HG03378 (cell line): ENCODE measurements around the gene PHYKPL.
"Not testable (repeated sequence)": the region's sequence is repeated elsewhere in the genome, so short reads cannot be mapped to it uniquely, and the experiment has no call there.

Experiments used
- ATAC-seq: cut with Tn5 transposase; IDR thresholded peaks from one replicate; pipeline ENCODE4 v1.9.1; 2021; ENCODE audit warnings: mild to moderate bottlenecking, moderate library complexity; ENCODE audit not compliant: unreplicated experiment

Gene PHYKPL

DNA sequence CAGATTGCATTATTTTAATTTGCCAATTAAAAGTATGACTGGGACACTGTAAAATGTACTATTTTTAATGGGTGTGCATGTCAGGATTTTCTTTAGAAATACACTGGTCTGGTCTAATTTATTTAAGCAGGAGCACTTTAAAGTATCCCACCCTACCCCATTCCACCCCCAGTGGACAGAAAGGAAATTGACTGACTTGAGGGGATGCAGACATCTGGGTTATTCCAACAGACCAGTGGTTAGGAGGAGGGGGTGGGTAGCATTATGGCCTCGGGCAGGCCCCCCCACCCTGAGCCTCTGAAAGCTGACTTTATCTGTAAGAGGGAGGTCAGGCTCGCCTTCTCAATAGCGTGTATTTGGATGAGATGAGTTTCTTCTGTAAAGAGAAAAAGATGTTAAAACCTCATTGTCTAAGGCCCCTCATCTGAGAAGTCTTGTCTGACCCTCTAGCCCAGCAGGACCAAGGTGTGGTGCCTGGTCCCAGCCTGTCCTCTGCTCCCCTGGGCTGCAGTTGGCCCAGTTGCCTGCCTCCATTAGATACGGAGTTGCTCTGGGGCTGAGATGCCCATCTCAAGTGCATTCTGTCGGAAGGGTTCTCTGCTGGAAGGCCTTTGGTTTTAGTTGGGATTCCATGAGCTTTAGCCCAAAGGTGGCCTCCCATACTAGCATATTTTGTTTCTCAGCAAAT is 23.9 kb downstream of the PHYKPL start:
- no peak for ATAC-seq

DNA sequence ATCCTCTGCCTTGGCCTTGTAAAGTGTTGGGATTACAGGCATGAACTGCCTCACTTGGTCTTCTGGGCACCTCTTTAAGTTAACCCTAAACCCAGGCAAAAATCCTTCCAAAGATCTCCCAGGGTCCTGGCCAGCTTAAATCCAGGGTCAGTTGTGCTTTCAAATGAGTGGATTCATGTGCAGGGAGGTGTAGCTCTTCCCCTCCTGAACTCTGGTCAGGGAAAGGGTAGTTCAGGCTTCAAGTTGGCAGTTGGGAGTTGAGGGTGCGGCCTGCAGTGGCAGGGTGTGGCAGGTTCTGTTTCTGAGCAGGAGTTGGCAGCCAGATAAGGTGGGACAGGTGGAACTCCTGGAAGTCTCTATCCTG is 24.7 kb downstream of the PHYKPL start:
- ATAC-seq, result no peak

DNA sequence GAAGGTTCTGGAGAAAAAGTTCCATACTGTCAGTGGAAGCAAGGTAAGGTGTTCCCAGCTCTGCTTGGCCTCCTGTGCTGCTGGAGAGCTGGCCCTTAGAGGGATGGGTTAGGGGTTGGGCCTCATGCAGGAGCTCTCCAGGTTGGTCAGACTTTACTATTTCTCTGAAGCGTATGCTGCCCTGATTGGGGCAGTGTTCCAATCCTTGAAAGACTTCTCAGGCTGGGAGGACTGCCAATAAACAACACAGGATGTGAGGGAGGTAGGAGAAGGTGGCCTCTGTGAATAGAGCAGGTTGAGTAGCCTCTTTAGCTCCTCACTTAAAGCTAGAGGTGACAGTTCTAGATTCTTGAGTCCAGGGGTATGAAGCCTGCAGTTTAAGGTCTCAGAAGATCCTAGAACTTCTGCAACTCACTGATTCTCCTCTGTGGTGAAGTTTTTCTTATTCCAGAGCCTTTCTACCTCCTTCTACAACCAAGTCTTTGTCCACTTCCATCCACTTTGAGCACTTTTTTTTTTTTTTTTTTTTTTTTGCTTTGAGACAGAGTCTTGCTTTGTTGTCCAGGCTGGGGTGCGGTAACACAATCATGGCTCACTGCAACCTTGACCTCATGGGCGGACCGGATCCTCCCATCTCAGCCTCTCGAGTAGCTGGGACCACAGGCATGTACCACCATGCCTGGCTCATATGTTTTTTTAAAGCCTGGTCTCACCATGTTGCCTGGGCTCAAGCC is 25.3 kb downstream of the PHYKPL start:
- ATAC-seq, result no peak

DNA sequence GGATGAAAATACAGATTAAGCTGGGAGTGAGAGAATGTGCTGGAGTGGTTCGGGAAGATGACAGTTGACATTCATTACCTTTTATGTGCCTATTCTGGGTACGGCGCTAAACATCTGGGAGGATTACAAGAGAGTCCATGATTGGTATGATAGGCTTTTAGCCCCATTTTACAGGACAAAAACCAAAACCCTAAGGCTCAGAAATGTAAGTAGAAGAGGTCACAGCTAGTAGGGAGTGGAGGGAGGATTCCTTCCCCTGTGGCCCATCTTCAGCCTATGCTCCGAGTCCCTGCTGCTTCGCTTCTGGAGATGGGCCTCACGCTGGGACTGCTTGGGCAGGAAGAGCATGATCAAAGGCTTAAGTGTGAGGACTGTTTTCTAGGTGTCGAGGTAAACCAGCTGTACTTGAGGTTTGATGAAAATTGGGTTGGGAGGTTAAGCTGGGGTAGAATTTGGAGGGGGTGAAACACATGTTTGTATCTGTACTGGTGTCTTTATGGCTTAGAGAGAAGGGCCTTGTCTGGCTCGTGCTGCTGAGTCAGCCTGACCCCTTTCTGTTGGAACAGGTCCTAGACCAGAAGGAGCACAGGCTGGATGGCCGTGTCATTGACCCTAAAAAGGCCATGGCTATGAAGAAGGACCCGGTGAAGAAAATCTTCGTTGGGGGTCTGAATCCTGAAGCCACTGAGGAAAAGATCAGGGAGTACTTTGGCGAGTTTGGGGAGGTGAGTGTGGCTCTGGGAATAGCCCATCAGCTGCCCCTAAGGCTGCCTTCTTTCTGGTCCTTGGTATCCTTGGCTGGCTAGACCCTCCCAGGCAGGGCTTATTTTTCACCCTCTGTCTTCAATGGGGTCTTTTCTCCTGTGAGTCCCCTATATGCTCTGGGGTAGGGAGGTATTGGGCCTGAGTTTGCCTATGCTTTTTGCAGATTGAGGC is 26.2 kb downstream of the PHYKPL start:
- no peak for ATAC-seq

DNA sequence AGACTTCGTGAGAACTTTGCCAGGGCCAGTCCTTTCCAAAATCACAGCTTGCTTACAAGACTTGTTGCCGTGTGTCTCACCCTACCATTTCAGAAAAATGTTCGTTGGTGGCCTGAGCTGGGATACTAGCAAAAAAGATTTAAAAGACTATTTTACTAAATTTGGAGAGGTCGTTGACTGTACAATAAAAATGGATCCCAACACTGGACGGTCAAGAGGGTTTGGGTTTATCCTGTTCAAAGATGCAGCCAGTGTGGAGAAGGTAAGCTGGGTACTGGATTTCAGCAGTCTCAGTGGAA is 26.9 kb downstream of the PHYKPL start:
- no peak for ATAC-seq

DNA sequence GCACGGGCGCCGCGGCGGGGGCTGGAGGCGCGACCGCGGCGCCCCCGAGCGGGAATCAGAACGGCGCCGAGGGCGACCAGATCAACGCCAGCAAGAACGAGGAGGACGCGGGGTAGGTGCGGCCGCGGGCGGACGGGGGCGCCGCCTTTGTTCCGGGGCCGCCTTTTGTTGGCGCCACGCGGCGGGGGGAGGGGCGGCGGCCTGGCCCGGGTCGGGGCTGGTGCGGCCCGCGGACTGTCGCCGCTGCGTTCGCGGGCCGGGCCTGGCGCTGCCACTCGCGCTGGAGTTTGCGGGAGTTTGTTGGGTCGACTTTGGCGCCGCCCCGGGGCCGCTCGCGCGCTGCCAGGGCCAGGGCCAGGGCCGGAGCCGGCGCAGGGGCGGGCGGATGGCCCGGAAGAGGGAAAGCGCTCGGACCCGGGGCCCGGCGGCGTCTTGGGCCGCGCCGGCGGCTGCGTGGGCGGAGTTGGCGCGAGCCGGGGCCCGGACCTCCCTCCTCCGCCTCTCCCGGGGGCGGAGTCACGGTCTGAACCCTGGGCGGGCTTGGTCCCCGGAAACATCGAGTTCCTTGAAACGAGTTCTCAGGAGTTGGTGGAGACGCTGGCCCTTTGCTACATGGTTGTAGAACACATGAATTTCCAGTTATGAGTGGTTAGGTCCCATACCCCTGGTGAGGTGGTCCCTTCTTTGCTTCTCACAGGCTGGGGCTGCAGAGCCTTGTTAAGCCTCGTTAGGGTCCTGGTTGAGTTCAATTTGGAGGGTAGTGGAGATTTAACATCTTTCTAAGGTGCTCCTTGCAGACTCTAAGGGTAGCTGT is 27.5 kb downstream of the PHYKPL start:
- ATAC-seq, result peak; percentile 34

DNA sequence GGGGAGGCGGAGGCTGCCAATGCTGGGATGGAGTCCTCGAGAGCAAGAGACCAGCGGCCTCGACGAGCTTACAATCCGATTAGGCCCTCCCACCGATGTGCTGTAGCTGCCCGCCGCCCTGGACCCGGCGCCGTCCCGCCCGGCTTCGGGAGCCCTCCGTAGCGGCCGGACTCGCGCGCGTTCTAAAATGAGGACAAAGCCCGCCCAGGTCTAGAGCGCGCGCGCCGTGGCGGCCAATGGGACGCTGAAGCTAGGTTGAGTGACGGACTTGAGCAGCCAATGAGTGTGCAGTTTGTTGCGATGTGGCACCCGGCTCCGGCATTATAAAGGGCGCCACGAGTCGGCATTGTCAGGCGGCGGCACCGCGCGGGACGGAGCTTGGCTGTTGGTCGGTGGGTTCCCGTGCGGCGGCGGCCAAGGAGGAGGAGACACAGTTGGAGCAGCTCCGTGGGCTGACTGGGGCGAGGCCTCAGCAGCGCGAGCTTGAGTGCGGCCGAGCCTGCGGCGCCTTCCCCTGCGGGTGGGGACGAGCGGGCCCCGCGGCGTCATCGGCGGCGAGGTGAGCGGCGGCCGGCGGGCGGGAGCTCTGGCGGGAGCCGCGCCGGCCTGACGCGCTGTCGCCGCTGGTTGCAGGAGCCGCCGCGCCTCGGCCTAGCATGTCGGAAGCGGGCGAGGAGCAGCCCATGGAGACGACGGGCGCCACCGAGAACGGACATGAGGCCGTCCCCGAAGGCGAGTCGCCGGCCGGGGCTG is 28.2 kb downstream of the PHYKPL start, which contains the start of gene HNRNPAB:
Gene HNRNPAB (plus strand): TSS at position 352 of the 753 bp plus-strand sequence. CDS start 305 bp downstream, at position 657.
- peak; percentile 81 for ATAC-seq

DNA sequence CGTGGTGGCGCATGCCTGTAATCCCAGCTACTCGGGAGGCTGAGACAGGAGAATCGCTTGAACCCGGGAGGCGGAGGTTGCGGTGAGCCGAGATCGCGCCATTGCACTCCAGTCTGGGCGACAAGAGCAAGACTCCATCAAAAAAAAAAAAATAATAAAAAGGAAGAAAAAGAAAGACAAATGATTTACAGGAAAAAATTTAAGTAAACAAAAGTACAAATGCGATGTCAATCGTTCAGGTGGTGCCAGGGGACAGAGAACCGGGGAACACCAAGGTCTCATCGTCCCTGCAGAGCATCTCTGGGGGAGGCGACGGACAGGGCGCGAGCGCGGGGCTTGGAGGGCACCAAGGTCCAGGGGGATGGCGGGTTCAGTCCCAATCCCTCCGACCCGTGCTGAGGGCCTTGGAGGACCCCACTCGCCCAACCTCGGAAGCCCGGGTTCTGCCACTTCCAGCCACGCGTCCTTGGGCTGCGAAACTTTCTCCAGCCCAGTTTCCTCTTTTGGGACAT is 28.9 kb downstream of the PHYKPL start:
- peak; percentile 3 for ATAC-seq

DNA sequence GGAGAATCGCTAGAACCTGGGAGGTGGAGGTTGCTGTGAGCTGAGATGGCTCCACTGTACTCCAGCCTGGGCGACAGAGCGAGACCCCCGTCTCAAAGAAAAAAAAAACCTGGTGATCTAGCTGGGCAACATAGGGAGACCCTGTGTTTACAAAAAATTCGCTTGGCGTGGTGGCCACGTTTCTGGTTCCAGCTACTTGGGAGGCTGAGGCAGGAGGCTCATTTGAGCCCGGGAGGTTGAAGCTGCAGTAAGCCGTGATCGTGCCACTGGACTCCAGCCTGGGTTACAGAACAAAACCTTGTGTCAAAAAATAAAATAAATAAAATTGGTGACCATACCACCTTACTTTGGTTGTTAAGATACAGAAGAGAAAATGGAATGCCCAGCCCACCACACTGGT is 30.1 kb downstream of the PHYKPL start:
- no peak for ATAC-seq

DNA sequence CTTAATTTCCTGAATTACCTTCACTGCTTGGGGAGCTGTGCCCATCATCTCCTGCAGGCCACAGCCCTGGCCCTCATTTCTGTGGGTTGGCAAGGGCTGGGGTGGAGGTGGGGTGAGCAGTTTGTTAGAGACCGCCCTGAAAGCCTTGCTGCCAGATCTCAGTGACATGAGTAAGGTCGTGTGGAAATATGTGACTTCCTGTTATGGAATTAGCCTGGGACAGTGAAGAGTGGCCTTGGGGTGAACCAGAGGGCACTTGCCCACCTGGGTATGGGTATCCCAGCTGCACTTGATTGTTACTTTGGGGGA is 30.7 kb downstream of the PHYKPL start:
- no peak for ATAC-seq

DNA sequence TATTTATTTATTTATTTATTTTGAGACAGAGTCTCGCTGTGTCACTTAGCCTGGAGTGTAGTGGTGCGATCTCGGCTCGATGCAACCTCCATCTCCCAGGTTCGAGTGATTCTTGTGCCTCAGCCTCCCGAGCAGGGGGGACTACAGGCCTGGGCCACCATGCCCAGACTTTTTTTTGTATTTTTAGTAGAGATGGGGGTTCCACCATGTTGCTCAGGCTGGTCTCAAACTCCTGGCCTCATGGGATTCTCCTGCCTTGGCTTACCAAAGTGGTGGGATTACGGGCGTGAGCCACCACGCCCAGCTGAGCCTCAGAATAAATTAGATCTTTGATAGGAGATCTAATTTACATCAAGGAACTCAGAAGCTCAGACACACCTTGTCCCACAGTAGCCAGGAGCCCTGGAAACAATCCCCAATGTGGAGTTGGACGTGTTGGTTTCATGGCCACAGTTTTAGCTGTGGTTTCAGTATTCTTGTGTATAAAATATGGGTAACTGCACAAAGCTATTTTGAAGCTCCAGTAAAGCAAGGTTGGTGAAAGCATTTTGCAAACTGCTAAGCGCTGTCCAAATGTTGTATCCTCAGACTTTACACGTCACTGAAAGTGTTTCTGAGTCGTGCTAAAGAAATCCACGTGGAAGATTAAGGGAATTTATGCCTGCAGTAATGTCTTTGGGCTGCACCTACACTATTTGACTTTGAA is 31.2 kb downstream of the PHYKPL start:
- no peak for ATAC-seq

DNA sequence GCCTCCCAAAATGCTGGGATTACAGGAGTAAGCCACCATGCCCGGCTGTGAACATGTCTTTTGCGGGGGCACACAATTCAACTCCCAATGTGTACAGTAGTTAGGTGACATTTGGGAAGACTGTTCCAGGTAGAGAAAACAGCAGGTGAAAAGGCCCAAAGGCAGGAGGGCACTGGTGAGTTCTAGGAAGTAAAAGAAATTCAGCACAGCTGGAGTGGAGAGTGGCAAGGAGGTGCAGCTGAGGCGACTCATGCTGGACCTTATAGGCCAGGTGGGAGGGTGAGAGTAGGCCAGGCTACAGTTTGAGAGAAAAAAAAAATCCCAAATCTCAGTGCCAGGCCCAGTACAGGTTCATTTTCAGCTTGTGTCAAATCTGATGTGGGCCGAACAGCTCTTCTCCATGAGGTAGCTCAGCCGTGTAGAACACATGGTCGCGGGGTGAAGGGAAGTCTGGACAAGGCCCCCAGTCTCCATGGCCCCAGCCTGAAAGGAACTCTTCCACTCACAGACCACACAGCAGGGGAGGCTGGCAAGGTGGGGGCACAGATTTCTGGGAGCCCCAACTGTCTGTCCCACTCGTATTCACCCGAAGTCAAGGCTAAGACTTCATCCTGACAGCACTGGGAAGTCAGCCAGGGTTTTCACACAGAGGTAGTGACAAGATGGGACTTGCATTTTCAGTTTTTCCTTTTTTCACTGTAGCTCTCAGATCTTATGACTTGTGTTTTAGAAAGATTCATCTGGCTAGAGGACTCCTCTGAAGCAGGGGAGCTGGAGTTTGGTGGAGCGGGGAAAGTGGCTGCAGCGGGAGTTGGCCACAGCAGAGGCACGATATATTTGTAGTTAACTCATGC is 32.8 kb downstream of the PHYKPL start:
- ATAC-seq, result no peak

DNA sequence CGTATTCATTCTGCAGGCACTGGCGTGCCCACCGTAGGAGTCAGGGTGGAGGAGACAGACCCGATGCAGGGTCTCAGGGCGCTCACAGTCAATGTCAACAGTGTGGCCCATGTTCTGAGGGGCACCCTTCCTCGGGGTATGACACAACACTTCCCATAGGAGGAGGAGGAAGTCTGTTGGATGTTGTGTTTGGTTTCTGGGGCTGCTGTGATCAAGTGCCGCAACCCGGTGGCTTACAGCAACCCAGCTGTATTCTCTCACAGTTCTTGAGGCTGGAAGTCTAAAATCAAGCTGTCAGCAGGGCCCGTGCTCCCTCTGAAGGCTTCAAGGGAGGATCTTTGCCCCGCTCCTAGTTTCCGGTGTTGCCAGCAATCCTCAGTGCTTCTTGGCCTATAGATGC is 33.9 kb downstream of the PHYKPL start:
- ATAC-seq, result no peak

DNA sequence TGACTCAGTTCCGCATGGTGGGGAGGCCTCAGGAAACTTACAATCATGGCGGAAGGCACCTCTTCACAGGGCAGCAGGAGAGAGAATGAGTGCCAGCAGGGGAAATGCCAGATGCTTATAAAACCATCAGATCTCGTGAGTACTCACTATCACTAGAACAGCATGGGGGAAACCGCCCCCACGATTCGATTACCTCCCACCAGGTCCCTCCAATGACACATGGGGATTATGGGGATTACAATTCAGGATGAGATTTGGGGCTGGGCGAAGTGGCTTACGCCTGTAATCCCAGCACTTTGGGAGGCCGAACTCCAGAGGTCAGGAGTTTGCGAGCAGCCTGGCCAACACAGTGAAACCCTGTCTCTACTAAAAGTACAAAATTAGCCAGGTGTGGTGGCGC is 34.5 kb downstream of the PHYKPL start:
- ATAC-seq, result not testable (repeated sequence)

DNA sequence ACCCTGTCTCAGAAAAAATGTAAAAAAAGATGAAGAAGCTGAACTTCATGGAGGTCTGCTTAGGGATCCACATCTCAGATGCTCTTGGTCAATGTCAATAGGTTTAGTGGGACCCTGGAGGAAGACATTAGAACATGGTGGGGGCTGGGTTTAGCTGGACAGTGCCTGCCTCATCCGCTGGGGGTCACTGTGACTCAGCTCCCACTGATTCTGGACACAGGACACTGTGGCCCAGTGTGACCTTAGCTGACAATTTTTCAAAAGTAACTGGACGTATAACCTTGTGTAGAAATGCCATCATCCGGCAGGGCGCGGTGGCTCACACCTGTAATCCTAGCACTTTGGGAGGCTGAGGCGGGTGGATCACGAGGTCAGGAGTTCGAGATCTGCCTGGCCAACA is 35.6 kb downstream of the PHYKPL start:
- no peak for ATAC-seq

DNA sequence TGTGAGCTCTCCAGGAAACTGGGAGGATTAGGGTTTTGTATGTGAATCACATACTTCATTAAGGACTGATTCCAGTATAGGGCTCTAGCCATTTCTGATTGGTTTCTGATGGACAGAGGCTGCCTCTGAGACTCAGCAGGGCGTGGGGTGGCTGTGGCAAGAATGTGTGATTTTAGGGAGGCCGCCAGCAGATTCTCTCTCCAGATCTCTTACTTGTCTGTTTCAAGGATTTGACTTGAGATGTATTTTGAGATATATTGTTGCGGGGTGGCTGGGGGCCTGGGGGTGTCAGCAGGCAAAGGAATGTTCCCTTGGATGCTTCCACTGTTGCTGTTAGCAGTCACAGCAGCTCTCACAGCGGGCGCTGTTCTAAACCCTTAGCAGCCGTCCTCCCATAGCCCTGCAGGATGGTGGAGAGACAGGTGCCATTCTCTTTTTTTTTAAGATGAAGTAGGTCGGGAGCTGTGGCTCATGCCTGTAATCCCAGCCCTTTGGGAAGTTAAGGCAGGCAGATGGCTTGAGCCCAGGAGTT is 36.3 kb downstream of the PHYKPL start:
- ATAC-seq, result no peak

DNA sequence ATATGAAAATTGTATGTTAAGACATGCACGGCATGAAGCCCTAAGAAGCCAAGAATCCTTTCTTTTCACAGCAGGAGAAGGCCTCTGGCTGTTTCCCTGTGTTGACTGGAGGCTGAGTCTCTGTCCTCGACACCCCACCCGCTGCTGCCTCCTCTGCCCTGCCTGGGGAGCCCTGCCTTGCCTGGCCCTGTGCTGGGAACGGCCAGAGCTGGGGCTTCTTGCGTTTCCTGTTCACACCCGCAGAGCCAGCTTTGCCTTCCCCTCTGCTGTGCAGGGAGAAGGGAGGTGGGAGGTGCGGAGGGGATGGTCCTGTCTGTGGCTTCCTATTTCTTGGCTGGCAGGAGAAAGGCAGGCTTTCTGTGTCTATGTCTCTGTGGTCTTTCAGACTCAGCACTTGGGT is 38.6 kb downstream of the PHYKPL start:
- no peak for ATAC-seq

DNA sequence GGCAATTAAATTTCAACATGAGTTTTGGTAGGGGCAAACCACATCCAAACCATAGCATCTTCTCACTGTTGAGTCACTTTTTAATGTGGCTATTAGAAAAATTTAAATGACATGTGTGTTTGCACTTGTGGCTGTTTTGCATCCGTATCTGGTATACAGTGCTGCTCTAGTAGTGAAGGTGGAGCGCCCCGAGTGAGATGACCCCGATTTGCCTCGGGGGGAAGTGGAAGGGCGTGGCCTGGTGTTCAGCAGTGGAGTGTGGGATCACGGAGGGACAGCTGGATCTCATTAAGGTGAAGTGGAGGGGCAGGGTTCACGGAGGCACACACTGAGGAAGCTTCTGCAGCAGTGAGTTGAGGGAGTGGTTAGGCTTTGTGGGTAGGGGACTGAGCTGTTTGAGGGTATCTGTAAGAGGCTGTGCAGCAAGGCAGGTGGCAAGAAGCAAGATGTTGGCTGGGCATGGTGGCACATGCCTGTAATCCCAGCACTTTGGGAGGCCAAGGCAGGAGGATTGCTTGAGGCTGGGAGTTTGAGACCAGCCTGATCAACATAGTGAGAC is 39.3 kb downstream of the PHYKPL start:
- ATAC-seq, result no peak
